Subcutaneous abdominal adipose tissue (tissue), 5 donors: ENCODE data around the gene GNG4.
A peak's percentile ranks its signal among the peaks of the same experiment; 100 is the strongest.

Experiments
- H3K27ac ChIP-seq: one replicate; pipeline ENCODE4 v1.7.0; 2013; ENCODE audit warnings: low read depth, mild to moderate bottlenecking, inconsistent platforms, low read length, moderate library complexity
- H3K27me3 ChIP-seq, 5 donors: one replicate each; pipeline ENCODE4 v1.7.0; 2013; ENCODE audit warnings: low read length in 5 of 5, inconsistent platforms in 1 of 5; ENCODE audit not compliant: control insufficient read depth in 5 of 5, insufficient read depth in 4 of 5
- H3K36me3 ChIP-seq, 5 donors: one replicate each; pipeline ENCODE4 v1.7.0; 2013; ENCODE audit warnings: low read length in 5 of 5; ENCODE audit not compliant: control insufficient read depth in 5 of 5, insufficient read depth in 5 of 5
- H3K4me1 ChIP-seq, 5 donors: one replicate each; pipeline ENCODE4 v1.7.0; 2013; ENCODE audit warnings: low read length in 5 of 5, mild to moderate bottlenecking in 3 of 5, moderate library complexity in 1 of 5; ENCODE audit not compliant: control insufficient read depth in 5 of 5, insufficient read depth in 5 of 5
- H3K4me3 ChIP-seq, 5 donors: one replicate each; pipeline ENCODE4 v1.7.0; 2013; ENCODE audit warnings: low read length in 5 of 5, low read depth in 1 of 5
- H3K9ac ChIP-seq, 5 donors: one replicate each; pipeline ENCODE4 v1.7.0; 2013; ENCODE audit warnings: low read length in 5 of 5, mild to moderate bottlenecking in 4 of 5, moderate library complexity in 3 of 5
- H3K9me3 ChIP-seq, 5 donors: one replicate each; pipeline ENCODE4 v1.7.0; 2013; ENCODE audit warnings: low read length in 5 of 5; ENCODE audit not compliant: control insufficient read depth in 5 of 5
- donor health status: healthy.
- donor health status: healthy.
- donor health status: healthy.
- donor health status: healthy.
- donor health status: healthy.

The GNG4 gene

GRCh38 chr1:235671992-235672391 is 22.4 kb upstream of the GNG4 start:
- Histone ChIP-seq H3K9ac (no peak overlapping the region), H3K4me1 (no peaks in the 10 kb centered on the region), H3K36me3 (peaks cover 44 to 82% (median 62%) of the 10 kb centered on the region in 5 donors), H3K4me3 (no peak overlapping the region), H3K9me3 (peaks cover 8 to 25% (median 21%) of the 10 kb centered on the region in 5 donors), H3K27ac (no peak overlapping the region), H3K27me3 (no peaks in the 10 kb centered on the region)

- peak overlapping the region in 1 of 5 donors; percentile 41 for H3K4me3 ChIP-seq
- peaks cover 8 to 23% (median 19%) of the 10 kb centered on the region in 5 donors for H3K9me3 ChIP-seq
- H3K27me3 ChIP-seq = no peaks in the 10 kb centered on the region
- H3K9ac ChIP-seq = no peak overlapping the region
- no peak overlapping the region for H3K27ac ChIP-seq
- H3K36me3 ChIP-seq = peaks cover 33 to 65% (median 45%) of the 10 kb centered on the region in 5 donors
- H3K4me1 ChIP-seq = no peaks in the 10 kb centered on the region
These were observed 20.7 kb upstream of the GNG4 start for GRCh38 chr1:235670157-235670776.

DNA sequence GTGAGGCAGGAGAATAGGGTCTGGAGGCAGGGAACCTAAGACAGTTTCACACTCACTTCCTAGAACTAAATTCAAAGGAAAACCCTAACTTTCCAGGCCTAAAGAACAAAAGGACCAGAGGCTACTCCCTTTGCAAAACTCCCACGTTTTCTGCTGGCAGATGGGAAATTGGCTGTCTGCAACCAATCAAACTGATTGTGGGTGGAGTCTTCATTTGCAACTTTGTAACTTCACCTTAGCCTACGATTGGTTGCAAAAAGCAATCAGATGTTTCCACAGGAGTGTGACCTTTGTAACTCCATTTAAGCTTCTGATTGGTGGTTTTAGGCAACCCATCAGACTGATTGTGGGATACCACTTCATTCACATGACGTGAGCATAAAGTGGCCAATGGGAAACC is 19.7 kb upstream of the GNG4 start:
- H3K27ac ChIP-seq = no peak overlapping the region
- no peaks in the 10 kb centered on the region for H3K27me3 ChIP-seq
- no peak overlapping the region for H3K9ac ChIP-seq
- H3K4me1 ChIP-seq = no peaks in the 10 kb centered on the region
- peaks cover 8 to 23% (median 19%) of the 10 kb centered on the region in 5 donors for H3K9me3 ChIP-seq
- H3K4me3 ChIP-seq = no peak overlapping the region
- peaks cover 24 to 58% (median 42%) of the 10 kb centered on the region in 5 donors for H3K36me3 ChIP-seq

GRCh38 chr1:235663628-235664027 is 14.0 kb upstream of the GNG4 start:
- Histone ChIP-seq H3K27ac (no peak overlapping the region), H3K27me3 (no peaks in the 10 kb centered on the region), H3K4me1 (no peaks in the 10 kb centered on the region), H3K36me3 (peaks cover 18 to 38% (median 29%) of the 10 kb centered on the region in 5 donors), H3K9ac (no peak overlapping the region), H3K9me3 (no peaks in the 10 kb centered on the region), H3K4me3 (no peak overlapping the region)

GRCh38 chr1:235661568-235661967 is 12.0 kb upstream of the GNG4 start:
- H3K27me3 ChIP-seq = peaks cover 0 to 2% (median 0%) of the 10 kb centered on the region in 5 donors
- H3K4me3 ChIP-seq = no peak overlapping the region
- H3K9ac ChIP-seq = no peak overlapping the region
- no peaks in the 10 kb centered on the region for H3K9me3 ChIP-seq
- H3K27ac ChIP-seq = no peak overlapping the region
- H3K36me3 ChIP-seq = peaks cover 18 to 34% (median 29%) of the 10 kb centered on the region in 5 donors
- H3K4me1 ChIP-seq = peaks cover 0 to 3% (median 0%) of the 10 kb centered on the region in 5 donors

GRCh38 chr1:235659186-235659771 is 9.7 kb upstream of the GNG4 start:
- Histone ChIP-seq H3K4me3 (no peak overlapping the region), H3K36me3 (peaks cover 18 to 32% (median 26%) of the 10 kb centered on the region in 5 donors), H3K4me1 (peaks cover 0 to 3% (median 0%) of the 10 kb centered on the region in 5 donors), H3K9ac (no peak overlapping the region), H3K27me3 (peaks cover 0 to 5% (median 2%) of the 10 kb centered on the region in 5 donors), H3K9me3 (no peaks in the 10 kb centered on the region), H3K27ac (no peak overlapping the region)

DNA sequence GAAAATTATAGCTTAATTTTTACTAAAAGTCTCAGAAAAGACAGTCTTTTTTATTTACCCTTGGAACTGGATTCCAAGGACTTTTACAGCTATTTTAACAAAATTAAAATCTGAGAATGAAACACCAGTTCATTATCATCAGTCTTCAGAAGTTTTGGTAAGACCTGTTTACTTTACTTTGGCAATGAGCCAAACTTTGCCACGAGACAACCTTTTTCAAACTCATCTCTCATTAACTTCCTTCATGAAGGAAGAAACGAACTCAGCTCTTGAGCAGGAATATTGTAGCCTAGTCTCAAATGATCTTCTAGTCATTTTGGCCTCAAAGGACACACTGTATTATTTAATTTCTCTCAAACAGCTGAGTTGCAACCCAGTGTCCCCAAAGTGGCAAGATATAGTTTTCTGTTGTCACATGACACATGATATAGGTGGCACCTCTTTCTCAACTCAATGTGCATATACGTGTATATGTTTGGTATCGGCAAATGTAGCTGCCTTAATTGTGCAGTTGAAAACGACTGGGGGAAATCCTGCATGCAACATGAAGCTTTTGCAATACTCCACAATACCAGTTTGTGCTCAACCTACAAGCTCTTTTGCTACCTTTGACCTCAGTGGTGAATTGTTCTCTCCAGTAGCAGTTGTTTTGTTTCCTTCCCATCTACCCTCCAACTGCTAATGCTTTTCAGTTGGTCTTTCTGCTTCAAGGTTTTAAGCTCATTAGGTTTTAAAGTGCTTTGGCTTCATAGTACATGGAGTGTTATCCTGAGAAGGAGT is 8.4 kb upstream of the GNG4 start:
- Histone ChIP-seq H3K4me1 (peaks cover 0 to 3% (median 0%) of the 10 kb centered on the region in 5 donors), H3K27ac (no peak overlapping the region), H3K4me3 (no peak overlapping the region), H3K36me3 (peaks cover 10 to 21% (median 19%) of the 10 kb centered on the region in 5 donors), H3K9me3 (no peaks in the 10 kb centered on the region), H3K27me3 (peaks cover 0 to 7% (median 5%) of the 10 kb centered on the region in 5 donors), H3K9ac (no peak overlapping the region)

DNA sequence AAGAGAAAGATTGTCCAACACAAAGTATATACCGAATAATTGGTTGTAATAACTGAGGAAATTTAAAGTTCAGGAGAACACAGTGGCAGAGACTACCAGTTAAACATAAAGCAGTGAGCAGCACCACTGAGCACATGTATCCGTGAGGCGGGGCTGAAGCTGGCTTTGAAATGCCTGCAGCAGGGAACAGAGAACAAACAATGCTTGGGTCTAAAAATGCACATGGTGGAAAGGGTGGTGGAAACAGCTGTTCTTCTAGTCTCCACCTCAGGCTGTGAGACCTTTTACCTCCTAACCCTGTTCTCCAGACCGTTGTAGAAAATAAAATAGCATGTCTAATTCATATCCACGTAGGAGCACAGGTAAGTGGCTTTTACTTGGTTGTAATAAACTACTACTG is 7.7 kb upstream of the GNG4 start:
- H3K9me3 ChIP-seq = no peaks in the 10 kb centered on the region
- no peak overlapping the region for H3K9ac ChIP-seq
- H3K4me1 ChIP-seq = peaks cover 0 to 3% (median 0%) of the 10 kb centered on the region in 5 donors
- peaks cover 6 to 15% (median 13%) of the 10 kb centered on the region in 5 donors for H3K36me3 ChIP-seq
- peaks cover 0 to 11% (median 5%) of the 10 kb centered on the region in 5 donors for H3K27me3 ChIP-seq
- no peak overlapping the region for H3K4me3 ChIP-seq
- no peak overlapping the region for H3K27ac ChIP-seq

DNA sequence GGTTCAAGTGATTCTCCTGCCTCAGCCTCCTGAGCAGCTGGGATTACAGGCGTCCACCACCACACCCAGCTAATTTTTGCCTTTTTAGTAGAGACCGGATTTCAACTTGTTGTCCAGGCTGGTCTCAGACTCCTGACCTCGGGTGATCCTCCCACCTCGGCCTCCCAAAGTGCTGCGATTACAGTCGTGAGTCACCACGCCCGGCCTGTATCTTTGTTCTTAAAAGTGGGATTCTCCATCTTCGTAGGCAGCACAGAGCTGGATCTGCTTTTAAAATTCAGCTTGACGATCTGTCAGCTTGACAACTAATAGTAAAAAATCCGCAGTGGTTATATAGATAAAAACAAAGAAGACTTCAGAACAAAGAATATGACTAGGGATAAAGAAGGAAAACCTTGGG is 2.8 kb upstream of the GNG4 start:
- Histone ChIP-seq H3K27ac (no peak overlapping the region), H3K36me3 (no peaks in the 10 kb centered on the region), H3K4me3 (no peak overlapping the region), H3K9me3 (no peaks in the 10 kb centered on the region), H3K4me1 (peaks cover 0 to 24% (median 21%) of the 10 kb centered on the region in 5 donors), H3K27me3 (peaks cover 21 to 37% (median 28%) of the 10 kb centered on the region in 5 donors), H3K9ac (no peak overlapping the region)
